Activated CD8-positive, alpha-beta memory T cell treated with anti-CD3 and anti-CD28 coated beads for 4 hours (primary cell): ENCODE measurements around the gene TMEM185A.
"Not testable (repeated sequence)": the region's sequence is repeated elsewhere in the genome, so short reads cannot be mapped to it uniquely, and the experiment has no call there.

Source experiments
- DNase-seq, 2 donors: peaks; one replicate each; pipeline ENCODE4 v3.0.0-alpha.2; 2020; ENCODE audit warnings: low read depth in 2 of 2

TMEM185A gene

GRCh38 chrX:149631234-149632165 is at the start of gene TMEM185A:
Gene TMEM185A, minus strand, starts transcription at chrX:149631792. Its CDS starts 212 bp downstream, at chrX:149631580.
- DNase-seq = peak; percentile 39 to 41

GRCh38 chrX:149681182-149681581 is 49.6 kb upstream of the TMEM185A start:
- no peak for DNase-seq

- DNase-seq = not testable (repeated sequence)
These were observed 47.6 kb upstream of the TMEM185A start for GRCh38 chrX:149679164-149679678.

- not testable (repeated sequence) for DNase-seq
These were observed 44.0 kb upstream of the TMEM185A start for GRCh38 chrX:149675554-149675953.

- not testable (repeated sequence) for DNase-seq
These were observed 43.5 kb upstream of the TMEM185A start for GRCh38 chrX:149675088-149675487.

- not testable (repeated sequence) for DNase-seq
These were observed 29.0 kb upstream of the TMEM185A start for GRCh38 chrX:149660613-149661012.

- not testable (repeated sequence) for DNase-seq
These were observed 24.8 kb upstream of the TMEM185A start for GRCh38 chrX:149656260-149656884.

GRCh38 chrX:149652232-149652981 is 20.8 kb upstream of the TMEM185A start:
- no peak for DNase-seq

- DNase-seq = no peak
These were observed 18.6 kb upstream of the TMEM185A start for GRCh38 chrX:149650162-149650561.

GRCh38 chrX:149648932-149649331 is 17.3 kb upstream of the TMEM185A start:
- DNase-seq = no peak

GRCh38 chrX:149647505-149647904 is 15.9 kb upstream of the TMEM185A start:
- DNase-seq = no peak

GRCh38 chrX:149643496-149643895 is 11.9 kb upstream of the TMEM185A start:
- DNase-seq = no peak

GRCh38 chrX:149641835-149642234 is 10.2 kb upstream of the TMEM185A start:
- no peak for DNase-seq

GRCh38 chrX:149641432-149641831 is 9.8 kb upstream of the TMEM185A start:
- no peak for DNase-seq

- DNase-seq = no peak
These were observed 8.0 kb upstream of the TMEM185A start for GRCh38 chrX:149639568-149639967.

- no peak for DNase-seq
These were observed 7.3 kb upstream of the TMEM185A start for GRCh38 chrX:149638860-149639259.

- DNase-seq = no peak
These were observed 1.9 kb upstream of the TMEM185A start for GRCh38 chrX:149633511-149633910.

GRCh38 chrX:149630681-149631233 is 835 bp downstream of the TMEM185A start:
- no peak for DNase-seq

- DNase-seq = no peak
These were observed 1.7 kb downstream of the TMEM185A start for GRCh38 chrX:149629730-149630387.

- DNase-seq = no peak
These were observed 2.8 kb downstream of the TMEM185A start for GRCh38 chrX:149628768-149629167.

- DNase-seq = no peak
These were observed 3.3 kb downstream of the TMEM185A start for GRCh38 chrX:149628280-149628679.
